GM21825 (cell line): Measurements from ENCODE around the gene SPATS1.
"Not testable (repeated sequence)": the region's sequence is repeated elsewhere in the genome, so short reads cannot be mapped to it uniquely, and the experiment has no call there.

Source experiments
- ATAC-seq: cut with Tn5 transposase; IDR thresholded peaks from one replicate; pipeline ENCODE4 v1.9.1; 2021; ENCODE audit warnings: mild to moderate bottlenecking, moderate library complexity; ENCODE audit not compliant: unreplicated experiment

SPATS1 gene

DNA sequence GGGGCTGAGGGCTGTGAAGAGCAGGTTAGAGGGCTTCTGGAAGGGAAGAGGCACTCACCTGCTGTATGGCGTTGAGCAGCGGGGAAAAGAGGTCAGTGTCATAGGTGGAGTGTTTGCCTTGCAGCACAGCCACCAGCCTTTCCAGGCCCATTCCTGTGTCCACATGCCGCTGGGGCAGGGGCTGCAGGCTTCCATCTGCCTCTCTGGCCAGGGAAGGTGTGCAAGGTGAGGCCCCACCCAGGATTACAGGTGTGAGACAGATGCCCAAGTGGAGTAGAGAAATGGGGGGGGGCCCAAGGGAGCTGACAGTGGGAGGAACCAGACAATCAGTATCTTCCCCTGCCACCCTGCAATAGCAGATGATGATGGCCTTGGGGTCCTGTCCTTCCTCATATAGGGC lies 32.2 kb upstream of the SPATS1 start:
- no peak for ATAC-seq

- ATAC-seq = no peak
These were observed 31.1 kb upstream of the SPATS1 start for GRCh38 chr6:44311304-44311703.

GRCh38 chr6:44311767-44312166 lies 30.7 kb upstream of the SPATS1 start:
- no peak for ATAC-seq

DNA sequence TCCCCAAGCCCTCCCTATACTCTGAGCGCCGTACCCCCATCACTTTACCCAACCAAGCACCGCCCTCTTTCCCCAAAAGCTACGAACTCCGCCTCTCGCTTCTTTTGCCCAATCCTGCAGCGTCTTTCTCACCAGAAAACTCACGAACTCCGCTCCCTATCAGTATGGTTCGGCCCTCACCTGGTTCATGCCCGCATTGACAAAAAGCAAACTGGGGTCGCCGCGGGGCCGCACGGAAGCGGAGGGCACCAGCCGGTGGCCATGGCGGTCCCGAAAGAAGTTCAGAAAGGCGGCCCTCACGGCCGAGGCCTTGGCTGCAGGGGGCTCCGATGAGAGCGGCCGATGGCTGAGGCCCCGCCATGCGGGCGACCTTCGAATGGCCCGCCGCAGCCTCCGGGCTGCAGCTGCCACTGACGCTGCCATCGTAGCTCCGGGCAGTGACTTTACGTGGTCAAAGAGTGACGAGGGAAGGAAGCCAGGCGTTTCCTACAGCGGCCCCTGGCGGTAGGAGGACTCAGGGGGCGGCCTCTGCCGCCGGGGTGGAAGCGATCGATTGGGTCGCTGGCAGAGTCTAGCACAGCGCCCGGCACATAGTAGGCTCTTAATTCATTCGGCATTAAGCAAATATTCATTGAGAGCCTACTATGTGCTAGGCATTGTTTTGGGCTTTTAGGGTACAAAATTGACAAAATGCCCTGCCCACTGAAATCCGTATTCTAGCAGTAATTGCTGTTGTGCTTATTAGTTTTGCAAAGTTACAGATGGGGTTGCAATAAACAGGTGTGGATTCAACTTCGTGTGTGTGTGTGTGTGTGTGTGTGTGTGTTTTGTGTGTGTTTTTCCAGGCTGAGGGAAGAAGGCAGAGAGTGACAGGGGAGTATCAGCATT lies 29.3 kb upstream of the SPATS1 start, which contains the start of gene AARS2:
Gene AARS2, minus strand, starts transcription at position 447 of the 888 bp plus-strand sequence. Its CDS starts 24 bp downstream, at position 423.
- peak; percentile 90 for ATAC-seq

GRCh38 chr6:44314657-44315056 lies 27.8 kb upstream of the SPATS1 start:
- ATAC-seq = not testable (repeated sequence)

DNA sequence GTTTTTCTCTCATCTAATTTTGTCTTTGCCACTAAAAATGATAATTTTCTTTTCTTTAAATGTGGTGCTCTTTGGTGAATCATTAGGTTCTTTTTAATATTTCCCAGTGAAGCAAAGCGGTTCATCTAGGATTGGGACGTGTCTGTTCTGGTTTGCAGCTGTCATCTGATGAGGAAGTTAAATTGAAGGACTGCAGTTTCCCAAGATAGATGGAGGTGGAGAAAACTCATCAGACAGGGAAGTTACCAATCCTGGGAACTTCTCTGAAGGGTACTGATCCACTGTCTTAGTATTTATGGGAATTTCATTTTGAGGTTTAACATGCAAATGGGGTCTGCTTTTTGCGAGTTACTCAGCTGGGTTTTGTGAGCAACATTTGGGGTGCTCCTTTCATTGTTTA lies 26.9 kb upstream of the SPATS1 start:
- no peak for ATAC-seq

DNA sequence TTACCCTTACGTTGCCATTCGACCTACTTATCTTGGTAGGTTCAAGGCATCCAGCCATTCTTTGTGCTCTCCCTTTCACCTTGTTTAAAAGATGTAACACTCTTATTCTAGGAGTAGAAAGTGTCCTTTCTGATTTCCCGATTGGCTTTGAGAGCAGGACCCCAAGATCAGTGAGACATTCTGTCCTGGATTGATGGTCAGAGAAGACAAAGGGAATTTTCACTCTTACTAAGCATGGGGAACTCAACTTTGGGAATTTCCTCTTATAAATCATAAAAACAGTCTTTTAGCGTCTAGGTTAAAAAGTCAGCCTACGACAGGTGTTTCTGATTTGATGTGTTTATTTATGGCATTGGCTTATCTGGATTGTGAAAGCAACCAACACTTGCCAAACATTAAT lies 26.5 kb upstream of the SPATS1 start:
- no peak for ATAC-seq

DNA sequence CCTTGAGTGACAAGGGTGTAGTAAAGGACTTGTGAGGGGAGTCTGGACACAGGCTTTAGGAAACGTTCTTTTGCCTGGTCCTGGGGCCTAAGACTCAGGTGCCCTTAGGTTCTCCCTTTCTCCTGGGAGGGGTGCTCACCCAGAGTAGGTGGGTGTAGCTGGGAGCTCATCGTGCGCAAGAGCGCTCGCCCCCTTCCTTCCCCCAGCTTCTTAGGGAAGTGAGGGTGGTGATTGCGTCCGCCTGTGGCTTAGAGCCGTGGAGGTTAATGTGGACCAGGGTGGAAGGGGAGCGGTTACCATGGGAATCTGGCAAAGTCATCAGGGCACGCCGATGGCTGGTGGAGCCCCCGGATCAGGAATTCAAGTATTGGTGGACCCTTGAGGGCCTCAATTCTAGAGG lies 26.0 kb upstream of the SPATS1 start:
- no peak for ATAC-seq

DNA sequence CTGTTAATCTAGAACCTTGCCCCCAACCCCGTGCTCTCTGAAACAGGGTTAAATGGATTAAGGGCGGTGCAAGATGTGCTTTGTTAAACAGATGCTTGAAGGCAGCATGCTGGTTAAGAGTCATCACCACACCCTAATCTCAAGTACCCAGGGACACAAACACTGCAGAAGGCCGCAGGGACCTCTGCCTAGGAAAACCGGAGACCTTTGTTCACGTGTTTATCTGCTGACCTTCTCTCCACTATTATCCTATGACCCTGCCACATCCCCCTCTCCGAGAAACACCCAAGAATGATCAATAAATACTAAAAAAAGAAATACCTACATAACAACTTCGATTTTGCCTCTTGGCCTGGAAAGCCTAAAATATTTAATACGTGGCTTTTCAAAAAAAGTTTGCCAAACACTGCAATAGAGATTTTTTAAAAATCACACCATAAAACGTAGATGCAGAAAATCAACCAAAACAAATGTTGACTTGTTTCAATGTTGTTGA lies 25.3 kb upstream of the SPATS1 start:
- ATAC-seq = not testable (repeated sequence)

DNA sequence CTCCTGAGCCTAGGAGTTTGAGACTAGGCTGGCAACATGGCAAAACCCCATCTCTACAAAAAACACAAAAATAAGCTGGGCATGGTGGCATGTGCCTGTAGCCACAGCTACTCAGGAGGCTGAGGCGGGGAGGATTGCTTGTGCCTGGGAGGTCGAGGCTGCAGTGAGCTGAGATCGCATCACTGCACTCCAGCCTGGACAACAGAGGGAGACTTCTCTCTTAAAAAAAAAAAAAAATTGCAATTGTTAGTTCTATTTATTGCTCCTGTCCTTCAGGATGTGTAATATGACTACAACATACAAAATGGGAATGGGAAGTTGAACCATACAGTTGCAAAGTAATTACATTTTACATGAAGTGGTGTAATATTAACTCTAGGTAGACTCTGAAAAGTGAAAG lies 21.2 kb upstream of the SPATS1 start:
- ATAC-seq = no peak

- ATAC-seq = no peak
These were observed 15.4 kb upstream of the SPATS1 start for GRCh38 chr6:44327096-44327495.

DNA sequence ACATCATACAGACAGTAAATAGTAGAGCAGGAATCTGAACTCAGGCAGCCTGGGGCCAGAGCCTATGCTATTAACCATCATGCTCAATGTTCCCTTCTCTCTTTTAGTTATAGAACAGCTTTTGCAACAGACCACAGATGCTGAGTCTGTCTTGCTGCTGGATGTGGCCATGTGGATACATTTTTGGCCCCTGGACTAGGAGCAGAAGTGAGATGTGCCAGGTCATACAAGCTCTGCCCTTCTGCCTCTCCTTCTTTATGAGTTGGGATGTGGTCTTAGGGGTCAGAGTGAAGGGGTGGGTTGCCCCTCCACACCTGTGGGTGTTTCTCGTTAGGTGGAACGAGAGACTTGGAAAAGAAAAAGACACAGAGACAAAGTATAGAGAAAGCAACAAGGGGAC lies 14.7 kb upstream of the SPATS1 start:
- no peak for ATAC-seq

GRCh38 chr6:44328203-44328602 lies 14.2 kb upstream of the SPATS1 start:
- ATAC-seq = not testable (repeated sequence)

- ATAC-seq = no peak
These were observed 12.6 kb upstream of the SPATS1 start for GRCh38 chr6:44329858-44330257.

- ATAC-seq = no peak
These were observed 9.9 kb upstream of the SPATS1 start for GRCh38 chr6:44332585-44332984.

DNA sequence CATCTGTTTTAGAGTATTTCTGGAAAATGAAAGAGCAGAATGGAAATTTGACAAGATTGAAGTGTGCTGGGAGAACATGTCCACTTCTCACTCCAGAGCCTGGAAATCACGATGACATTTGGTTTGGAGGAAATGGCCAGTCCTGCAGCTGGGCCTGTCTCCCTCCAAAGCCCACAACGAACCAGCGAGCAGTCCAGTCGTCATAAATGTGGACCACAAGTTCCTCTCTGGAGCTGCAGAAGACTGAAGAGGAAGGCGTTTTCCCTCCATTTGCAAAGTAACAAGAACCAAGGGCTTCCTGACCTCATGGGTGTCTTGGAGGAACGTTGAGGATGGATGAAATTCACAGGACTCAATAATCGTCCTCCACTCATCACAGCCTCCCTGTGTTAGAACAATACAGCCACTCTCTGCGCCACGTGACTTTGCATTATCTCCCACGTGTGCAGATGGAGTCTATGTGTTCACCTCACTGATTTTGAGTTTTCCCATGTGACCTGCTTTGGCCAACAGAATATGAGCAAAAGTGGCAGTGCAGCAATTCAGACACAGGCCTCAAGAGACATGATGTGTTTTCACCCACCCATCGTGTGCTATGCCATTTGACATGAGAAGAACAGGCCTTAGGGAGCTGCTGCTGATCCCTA lies 9.1 kb upstream of the SPATS1 start:
- ATAC-seq = no peak

GRCh38 chr6:44333942-44334341 lies 8.5 kb upstream of the SPATS1 start:
- no peak for ATAC-seq

DNA sequence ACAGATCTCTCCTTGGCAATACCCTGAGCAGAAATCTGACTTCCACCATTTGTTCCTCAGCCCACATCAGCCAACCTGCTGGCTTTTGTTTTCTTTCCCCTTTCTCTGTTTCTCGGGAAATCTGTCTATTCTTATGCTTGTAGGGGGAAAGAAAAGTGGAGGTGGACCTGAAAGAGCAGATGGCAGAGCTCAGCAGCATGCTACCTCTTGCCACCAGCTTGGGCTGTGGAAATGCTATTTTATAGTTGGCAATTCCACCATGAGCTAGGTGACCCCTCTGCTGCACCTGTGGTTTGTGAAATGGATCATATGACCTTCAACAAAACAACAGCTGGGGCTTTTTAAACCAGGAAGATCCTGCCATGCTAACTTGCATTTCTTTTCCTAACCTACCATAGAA lies 6.8 kb upstream of the SPATS1 start:
- ATAC-seq = no peak

DNA sequence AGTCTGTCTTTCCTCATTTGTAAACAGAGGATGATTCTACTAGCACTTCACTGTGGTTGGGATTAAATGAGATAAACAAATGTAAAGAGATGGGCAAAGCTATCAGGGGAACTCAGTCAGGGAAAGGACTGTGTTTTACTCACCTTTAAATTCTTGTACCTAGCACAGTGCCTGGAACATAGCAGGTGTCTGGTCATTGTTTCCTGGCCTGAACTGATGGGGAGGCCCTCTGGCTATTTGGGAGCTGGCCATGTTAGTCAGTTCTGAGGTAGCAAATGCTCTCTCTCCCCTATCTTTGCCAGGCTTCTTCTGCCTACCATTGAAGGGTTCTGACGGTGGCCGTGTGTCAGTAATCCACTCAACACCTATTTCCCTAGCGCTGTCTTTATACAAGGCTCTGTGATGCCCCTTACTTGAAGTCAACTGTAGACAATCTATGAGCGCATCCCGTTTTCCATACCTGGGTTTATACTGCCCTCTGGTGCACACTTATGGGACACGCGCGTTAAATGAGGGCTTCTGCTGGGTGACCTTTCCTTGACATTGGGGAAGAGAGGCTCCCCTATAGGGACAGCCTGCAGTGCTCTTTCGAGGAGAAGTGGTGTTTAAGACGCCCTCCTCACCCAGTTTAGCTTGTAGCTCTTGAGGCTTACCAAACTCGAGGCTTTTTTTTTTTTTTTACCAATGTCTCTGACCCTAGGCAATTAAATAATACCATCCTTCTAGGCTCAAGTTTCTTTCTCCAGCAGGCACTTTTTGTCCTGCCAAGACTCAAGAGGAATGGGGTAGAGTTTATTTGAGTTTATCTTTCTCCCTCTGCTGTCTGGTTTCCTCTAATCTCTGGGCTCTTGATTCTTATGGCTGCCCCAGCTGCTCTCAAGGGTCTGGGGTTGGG lies 4.0 kb upstream of the SPATS1 start:
- peak; percentile 74 for ATAC-seq

DNA sequence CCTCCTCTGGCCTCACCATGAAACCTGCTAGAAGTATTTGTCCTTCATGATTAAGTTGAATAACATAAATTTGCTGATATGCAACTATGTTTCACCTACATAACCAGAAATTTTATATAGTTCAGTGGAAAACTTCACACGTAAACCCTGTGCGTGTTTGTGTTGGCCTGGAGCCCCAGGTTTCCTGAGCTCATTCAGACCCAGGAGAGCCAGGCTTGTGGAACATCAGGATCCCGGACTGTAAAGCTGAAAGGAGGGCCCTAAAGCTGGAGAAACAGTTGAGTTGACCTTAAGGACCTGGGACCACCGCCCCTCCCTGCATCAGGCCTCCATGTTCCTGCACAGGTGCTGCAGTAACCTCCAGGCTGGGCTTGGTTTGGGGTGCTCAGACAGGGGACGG lies 3.1 kb upstream of the SPATS1 start:
- no peak for ATAC-seq
